ENCODE measurements around the gene INVS.

Gene INVS

GRCh38 chr9:100196828-100197227, 97.8 kb downstream of the INVS start:
- H3K9me3 ChIP-seq (ENCODE audit: control insufficient read depth, low read length), result no peaks in the 10 kb centered on the region
- peaks cover 3% of the 10 kb centered on the region for H3K79me2 ChIP-seq
- H3K4me2 ChIP-seq (ENCODE audit: low read length), result no peak overlapping the region
- H3K9ac ChIP-seq, result no peak overlapping the region
- H3K4me3 ChIP-seq (ENCODE audit: low read depth, low read length), result no peak overlapping the region
- TF ChIP-seq CTCF (IDR thresholded peaks at IDR 0.05), result no peak
- no peaks in the 10 kb centered on the region for H3K27me3 ChIP-seq (ENCODE audit: control insufficient read depth, insufficient read depth, low read length)
- H3K36me3 ChIP-seq (ENCODE audit: control insufficient read depth, insufficient read depth, low read length), result no peaks in the 10 kb centered on the region
- H2AFZ ChIP-seq, result no peak overlapping the region
- H3K27ac ChIP-seq, result no peak overlapping the region
- H3K4me1 ChIP-seq, result no peaks in the 10 kb centered on the region

GRCh38 chr9:100197553-100197952, 98.5 kb downstream of the INVS start:
- H2AFZ ChIP-seq, result no peak overlapping the region
- H3K79me2 ChIP-seq, result peaks cover 3% of the 10 kb centered on the region
- no peaks in the 10 kb centered on the region for H3K36me3 ChIP-seq (ENCODE audit: control insufficient read depth, insufficient read depth, low read length)
- no peak overlapping the region for H3K27ac ChIP-seq
- H3K4me2 ChIP-seq (ENCODE audit: low read length), result no peak overlapping the region
- H3K4me1 ChIP-seq, result no peaks in the 10 kb centered on the region
- no peaks in the 10 kb centered on the region for H3K9me3 ChIP-seq (ENCODE audit: control insufficient read depth, low read length)
- H3K27me3 ChIP-seq (ENCODE audit: control insufficient read depth, insufficient read depth, low read length), result no peaks in the 10 kb centered on the region
- H3K4me3 ChIP-seq (ENCODE audit: low read depth, low read length), result no peak overlapping the region
- no peak for TF ChIP-seq CTCF (IDR thresholded peaks at IDR 0.05)
- H3K9ac ChIP-seq, result no peak overlapping the region

DNA sequence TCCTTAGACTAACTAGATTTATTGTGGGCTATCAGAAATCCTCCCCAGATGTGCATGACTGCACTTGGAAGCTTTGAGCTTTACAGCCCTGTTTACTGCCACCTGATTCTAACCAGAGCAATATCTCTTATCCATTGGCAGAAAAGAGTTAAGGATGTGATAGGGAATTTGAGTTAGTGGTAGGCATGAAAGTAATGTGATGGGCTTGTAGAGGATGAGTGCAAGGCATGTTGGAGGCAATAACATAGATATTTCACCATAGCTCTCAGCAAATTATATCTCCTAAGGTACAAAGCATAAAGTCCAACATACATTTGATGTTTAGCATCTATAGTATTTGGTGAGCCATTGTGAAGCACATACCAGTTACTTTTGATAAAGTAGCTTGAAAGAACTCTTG, 103.8 kb downstream of the INVS start:
- H3K4me1 ChIP-seq, result no peaks in the 10 kb centered on the region
- H3K9me3 ChIP-seq (ENCODE audit: control insufficient read depth, low read length), result no peaks in the 10 kb centered on the region
- H3K79me2 ChIP-seq, result peaks cover 3% of the 10 kb centered on the region
- H3K36me3 ChIP-seq (ENCODE audit: control insufficient read depth, insufficient read depth, low read length), result no peaks in the 10 kb centered on the region
- H3K27ac ChIP-seq, result no peak overlapping the region
- H3K4me3 ChIP-seq (ENCODE audit: low read depth, low read length), result no peak overlapping the region
- no peak overlapping the region for H3K9ac ChIP-seq
- TF ChIP-seq CTCF (IDR thresholded peaks at IDR 0.05), result no peak
- no peak overlapping the region for H2AFZ ChIP-seq
- no peak overlapping the region for H3K4me2 ChIP-seq (ENCODE audit: low read length)
- no peaks in the 10 kb centered on the region for H3K27me3 ChIP-seq (ENCODE audit: control insufficient read depth, insufficient read depth, low read length)

GRCh38 chr9:100204796-100205195, 105.8 kb downstream of the INVS start:
- Histone ChIP-seq H3K79me2 (no peaks in the 10 kb centered on the region), H3K27ac (no peak overlapping the region), H3K4me1 (no peaks in the 10 kb centered on the region), H3K9me3 (ENCODE audit: control insufficient read depth, low read length) (no peaks in the 10 kb centered on the region), H3K9ac (no peak overlapping the region), H3K4me2 (ENCODE audit: low read length) (no peak overlapping the region), H2AFZ (no peak overlapping the region), H3K27me3 (ENCODE audit: control insufficient read depth, insufficient read depth, low read length) (no peaks in the 10 kb centered on the region), H3K36me3 (ENCODE audit: control insufficient read depth, insufficient read depth, low read length) (no peaks in the 10 kb centered on the region), H3K4me3 (ENCODE audit: low read depth, low read length) (no peak overlapping the region)
- TF ChIP-seq CTCF (IDR thresholded peaks at IDR 0.05), result no peak

DNA sequence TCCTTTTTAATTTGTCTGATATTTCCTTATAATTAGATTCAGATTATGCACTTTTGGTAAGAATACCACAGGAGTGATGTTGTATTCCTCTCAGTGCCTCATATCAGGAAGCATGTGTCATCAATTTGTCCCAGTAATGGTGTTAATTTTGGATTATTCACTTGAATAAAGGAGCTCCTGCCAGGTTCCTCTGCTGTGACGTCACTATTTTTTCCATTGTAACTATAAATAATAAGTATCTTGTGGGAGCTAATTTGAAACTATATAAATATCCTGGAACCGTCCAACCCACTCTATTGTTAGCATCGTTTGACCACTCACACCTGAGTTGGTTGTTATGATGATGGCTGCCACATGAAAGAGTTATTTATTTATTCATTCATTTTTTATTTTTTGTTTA, 107.9 kb downstream of the INVS start:
- H3K27ac ChIP-seq, result no peak overlapping the region
- no peak overlapping the region for H3K4me3 ChIP-seq (ENCODE audit: low read depth, low read length)
- no peak for TF ChIP-seq CTCF (IDR thresholded peaks at IDR 0.05)
- no peak overlapping the region for H2AFZ ChIP-seq
- no peaks in the 10 kb centered on the region for H3K9me3 ChIP-seq (ENCODE audit: control insufficient read depth, low read length)
- no peak overlapping the region for H3K9ac ChIP-seq
- no peak overlapping the region for H3K4me2 ChIP-seq (ENCODE audit: low read length)
- H3K4me1 ChIP-seq, result no peaks in the 10 kb centered on the region
- no peaks in the 10 kb centered on the region for H3K27me3 ChIP-seq (ENCODE audit: control insufficient read depth, insufficient read depth, low read length)
- no peaks in the 10 kb centered on the region for H3K36me3 ChIP-seq (ENCODE audit: control insufficient read depth, insufficient read depth, low read length)
- no peaks in the 10 kb centered on the region for H3K79me2 ChIP-seq

Data from parathyroid adenoma (tissue), 2 donors.